Mesendoderm (in vitro differentiated cells): ENCODE measurements around the gene BLOC1S5.

Source experiments
- DNase-seq: peaks from one replicate; pipeline ENCODE4 v3.0.0; 2013
- H2AK5ac ChIP-seq: 2 replicates; pipeline ENCODE4 v1.6.1; 2013; ENCODE audit warnings: low read length, inconsistent platforms
- H2BK120ac ChIP-seq: 2 replicates; pipeline ENCODE4 v1.6.1; 2013; ENCODE audit warnings: low read depth, mild to moderate bottlenecking, low read length, moderate library complexity, mixed read lengths
- H2BK15ac ChIP-seq: replicated peaks from 2 replicates; pipeline ENCODE4 v1.6.1; 2013; ENCODE audit warnings: low read depth, mild to moderate bottlenecking, moderate library complexity
- H2BK5ac ChIP-seq: 2 replicates; pipeline ENCODE4 v1.6.1; 2013; ENCODE audit warnings: low read length, inconsistent platforms
- H3K18ac ChIP-seq: 2 replicates; pipeline ENCODE4 v1.6.1; 2013; ENCODE audit warnings: mild to moderate bottlenecking, low read length, mixed read lengths
- H3K23ac ChIP-seq: one replicate; pipeline ENCODE4 v1.6.1; 2013; ENCODE audit warnings: low read length
- H3K27ac ChIP-seq: 2 replicates; pipeline ENCODE4 v1.5.1; 2013; ENCODE audit warnings: low read depth, mild to moderate bottlenecking, inconsistent platforms, low read length, moderate library complexity
- H3K27me3 ChIP-seq: 2 replicates; pipeline ENCODE4 v1.6.1; 2013; ENCODE audit warnings: low read length, control low read depth, mild to moderate bottlenecking, inconsistent platforms; ENCODE audit not compliant: insufficient read depth, poor library complexity
- H3K36me3 ChIP-seq: 2 replicates; pipeline ENCODE4 v1.6.1; 2013; ENCODE audit warnings: low read length, inconsistent platforms; ENCODE audit not compliant: control insufficient read depth, insufficient read depth
- H3K4ac ChIP-seq: one replicate; pipeline ENCODE4 v1.6.1; 2013; ENCODE audit warnings: low read depth, mild to moderate bottlenecking, low read length, moderate library complexity
- H3K4me1 ChIP-seq: 2 replicates; pipeline ENCODE4 v1.6.1; 2013; ENCODE audit warnings: low read depth, low read length, inconsistent platforms; ENCODE audit not compliant: control insufficient read depth
- H3K4me2 ChIP-seq: 2 replicates; pipeline ENCODE4 v1.6.1; 2013; ENCODE audit warnings: low read length
- H3K4me3 ChIP-seq: 2 replicates; pipeline ENCODE4 v1.5.1; 2013; ENCODE audit warnings: mild to moderate bottlenecking, low read length
- H3K56ac ChIP-seq: one replicate; pipeline ENCODE4 v1.6.1; 2013; ENCODE audit warnings: low read length
- H3K79me1 ChIP-seq: 2 replicates; pipeline ENCODE4 v1.6.1; 2013; ENCODE audit warnings: low read length, inconsistent platforms
- H3K79me2 ChIP-seq: 2 replicates; pipeline ENCODE4 v1.6.1; 2013; ENCODE audit warnings: mild to moderate bottlenecking, low read length; ENCODE audit not compliant: control insufficient read depth, insufficient read depth
- H3K9ac ChIP-seq: 2 replicates; pipeline ENCODE4 v1.6.1; 2013; ENCODE audit warnings: low read length, inconsistent platforms
- H4K5ac ChIP-seq: one replicate; pipeline ENCODE4 v1.6.1; 2013; ENCODE audit warnings: low read length
- H4K8ac ChIP-seq: one replicate; pipeline ENCODE4 v1.6.1; 2013; ENCODE audit warnings: low read depth, mild to moderate bottlenecking, control low read depth, low read length, moderate library complexity
- WGBS: extraction: QIAGEN DNeasy Blood & Tissue Kit; methylation state at CpG from one replicate; pipeline ENCODE4 v1.1.7; 2013; ENCODE audit warnings: low lambda C conversion rate, missing lambda C conversion rate; ENCODE audit not compliant: insufficient coverage; ENCODE audit errors: extremely low coverage; 5-methylcytosine and 5-hydroxymethylcytosine counted together

BLOC1S5 gene

DNA sequence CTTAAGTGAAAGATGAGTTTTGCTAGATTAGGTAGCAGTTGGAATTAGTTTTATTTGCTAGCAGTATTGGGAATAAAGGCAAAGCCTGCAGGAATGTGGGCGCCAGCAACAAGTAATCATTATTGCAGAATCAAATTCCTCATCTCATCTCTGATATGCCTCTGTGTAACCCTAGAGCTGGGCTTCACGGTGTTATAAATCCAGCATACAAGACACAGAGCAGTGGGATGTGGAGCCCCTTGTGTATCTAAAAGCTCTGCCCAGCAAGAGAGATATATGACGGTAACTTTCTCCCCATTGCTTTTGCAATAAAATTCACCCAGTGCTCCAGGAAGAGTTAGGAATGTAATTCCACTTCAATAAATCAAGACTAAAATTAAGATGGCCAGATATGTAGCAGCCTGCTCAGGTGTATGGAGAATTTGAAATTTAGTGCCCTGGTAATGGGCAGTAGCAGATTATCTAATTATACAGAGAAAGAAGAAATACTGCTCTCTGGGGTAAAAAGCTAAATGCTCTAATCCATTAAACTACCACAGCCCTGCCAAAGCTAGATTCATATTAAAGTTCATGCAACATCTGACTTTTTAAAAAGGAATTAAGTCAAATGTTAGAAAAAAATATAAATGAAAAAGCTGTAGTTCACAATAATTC, 5.6 kb upstream of the BLOC1S5 start:
- Histone ChIP-seq H3K4ac (no peak overlapping the region), H3K4me3 (no peak overlapping the region), H2AK5ac (no peak overlapping the region), H3K27me3 (no peaks in the 10 kb centered on the region), H3K4me2 (no peak overlapping the region), H2BK15ac (no peak overlapping the region), H3K79me1 (no peaks in the 10 kb centered on the region), H3K9ac (no peak overlapping the region), H3K4me1 (no peaks in the 10 kb centered on the region), H3K18ac (no peak overlapping the region), H4K8ac (no peak overlapping the region), H3K56ac (no peak overlapping the region), H2BK120ac (no peak overlapping the region), H3K23ac (no peak overlapping the region), H4K5ac (no peak overlapping the region), H2BK5ac (no peak overlapping the region), H3K27ac (no peak overlapping the region), H3K36me3 (no peaks in the 10 kb centered on the region), H3K79me2 (no peaks in the 10 kb centered on the region)
- DNase-seq, result no peak
- no CpG with 5 or more reads among the region's 3 CpGs for WGBS

DNA sequence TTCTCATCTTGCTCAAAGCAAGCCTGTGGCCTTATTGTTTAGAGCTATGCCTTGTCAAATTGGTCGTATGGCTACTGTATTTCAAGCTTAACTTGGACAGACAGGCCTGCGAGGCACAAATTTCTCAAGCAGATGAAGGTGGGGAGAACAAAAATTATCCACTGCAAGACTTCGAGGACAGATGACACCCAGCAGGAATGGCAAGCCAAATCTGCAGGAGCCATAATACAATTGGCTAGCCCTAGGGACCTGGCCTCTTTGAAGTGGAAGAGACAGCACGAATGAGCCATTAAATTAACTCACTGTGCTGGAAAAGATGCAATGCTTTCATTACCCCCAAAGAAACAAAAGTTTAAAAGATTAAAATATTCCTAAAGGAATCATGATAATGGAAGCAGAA, 5.0 kb upstream of the BLOC1S5 start:
- H3K4me2 ChIP-seq, result no peak overlapping the region
- no peak for DNase-seq
- no CpG with 5 or more reads among the region's 4 CpGs for WGBS

DNA sequence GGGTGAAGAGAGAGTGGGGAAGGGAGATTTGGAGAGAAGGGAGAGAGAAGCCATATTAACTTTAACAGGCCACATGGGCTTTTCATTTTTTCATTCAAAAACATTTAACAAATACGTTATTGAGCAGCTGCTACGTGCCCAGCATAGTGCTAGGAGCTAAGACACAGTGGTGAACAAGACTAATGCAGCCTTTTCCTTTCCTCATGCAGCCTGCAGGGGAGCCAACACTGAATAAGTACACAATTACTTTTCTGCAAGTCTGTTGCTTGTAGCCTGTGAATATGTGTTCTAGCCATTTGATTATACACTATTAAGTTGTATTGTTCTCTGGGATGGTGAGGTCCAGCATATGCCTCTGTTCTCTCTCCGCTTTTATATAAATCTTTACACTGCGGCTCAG, 1.9 kb upstream of the BLOC1S5 start:
- Histone ChIP-seq H3K36me3 (no peaks in the 10 kb centered on the region), H3K23ac (no peak overlapping the region), H3K9ac (no peak overlapping the region), H3K27ac (no peak overlapping the region), H2BK120ac (no peak overlapping the region), H2AK5ac (no peak overlapping the region), H4K5ac (peak overlapping the region; percentile 21), H3K56ac (no peak overlapping the region), H3K27me3 (no peaks in the 10 kb centered on the region), H4K8ac (no peak overlapping the region), H3K4me2 (no peak overlapping the region), H3K4me1 (no peaks in the 10 kb centered on the region), H2BK5ac (no peak overlapping the region), H3K79me1 (no peaks in the 10 kb centered on the region), H3K4me3 (no peak overlapping the region), H3K79me2 (no peaks in the 10 kb centered on the region), H3K18ac (no peak overlapping the region), H2BK15ac (no peak overlapping the region), H3K4ac (no peak overlapping the region)
- peak; percentile 12 for DNase-seq
- WGBS, result no CpG with 5 or more reads among the region's 4 CpGs

More for the DNA sequence above, 5.0 kb upstream of the BLOC1S5 start:
- Histone ChIP-seq H3K79me1 (no peaks in the 10 kb centered on the region), H2AK5ac (no peak overlapping the region), H3K23ac (no peak overlapping the region), H3K27ac (no peak overlapping the region), H4K8ac (no peak overlapping the region), H3K56ac (no peak overlapping the region), H2BK15ac (no peak overlapping the region), H3K4ac (no peak overlapping the region), H3K9ac (no peak overlapping the region), H3K27me3 (no peaks in the 10 kb centered on the region), H3K4me1 (no peaks in the 10 kb centered on the region), H3K4me3 (no peak overlapping the region), H4K5ac (no peak overlapping the region), H2BK5ac (no peak overlapping the region), H3K18ac (no peak overlapping the region), H2BK120ac (no peak overlapping the region), H3K79me2 (no peaks in the 10 kb centered on the region), H3K36me3 (no peaks in the 10 kb centered on the region)

DNA sequence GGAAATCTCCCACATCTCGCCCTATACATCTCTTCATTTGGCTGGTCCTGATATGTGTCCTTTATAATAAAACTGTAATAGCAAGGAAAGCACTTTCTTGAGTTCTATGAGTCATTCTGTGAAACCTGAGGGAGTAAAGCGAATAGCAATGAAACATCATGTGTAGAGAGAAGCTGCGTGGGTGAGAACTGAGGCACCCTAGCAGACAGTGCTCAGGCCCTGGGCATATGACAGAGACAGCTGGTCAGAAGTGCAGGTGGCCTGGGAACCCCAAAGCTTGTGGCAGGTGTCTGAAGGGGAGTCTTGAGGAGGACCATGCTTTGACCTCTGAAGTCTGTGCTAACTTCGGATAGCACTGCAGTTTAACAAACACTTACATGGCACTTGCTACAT, 1.3 kb upstream of the BLOC1S5 start:
- Histone ChIP-seq H3K79me2 (no peaks in the 10 kb centered on the region), H3K4me2 (no peak overlapping the region), H2AK5ac (no peak overlapping the region), H2BK120ac (no peak overlapping the region), H3K4me3 (no peak overlapping the region), H4K5ac (peak overlapping the region; percentile 49), H3K4me1 (no peaks in the 10 kb centered on the region), H3K27ac (no peak overlapping the region), H2BK5ac (no peak overlapping the region), H3K27me3 (no peaks in the 10 kb centered on the region), H3K18ac (no peak overlapping the region), H3K36me3 (no peaks in the 10 kb centered on the region), H2BK15ac (no peak overlapping the region), H3K79me1 (no peaks in the 10 kb centered on the region), H3K23ac (no peak overlapping the region), H3K56ac (no peak overlapping the region), H3K4ac (no peak overlapping the region), H4K8ac (no peak overlapping the region), H3K9ac (no peak overlapping the region)
- DNase-seq, result no peak
- WGBS, result no CpG with 5 or more reads among the region's 4 CpGs

DNA sequence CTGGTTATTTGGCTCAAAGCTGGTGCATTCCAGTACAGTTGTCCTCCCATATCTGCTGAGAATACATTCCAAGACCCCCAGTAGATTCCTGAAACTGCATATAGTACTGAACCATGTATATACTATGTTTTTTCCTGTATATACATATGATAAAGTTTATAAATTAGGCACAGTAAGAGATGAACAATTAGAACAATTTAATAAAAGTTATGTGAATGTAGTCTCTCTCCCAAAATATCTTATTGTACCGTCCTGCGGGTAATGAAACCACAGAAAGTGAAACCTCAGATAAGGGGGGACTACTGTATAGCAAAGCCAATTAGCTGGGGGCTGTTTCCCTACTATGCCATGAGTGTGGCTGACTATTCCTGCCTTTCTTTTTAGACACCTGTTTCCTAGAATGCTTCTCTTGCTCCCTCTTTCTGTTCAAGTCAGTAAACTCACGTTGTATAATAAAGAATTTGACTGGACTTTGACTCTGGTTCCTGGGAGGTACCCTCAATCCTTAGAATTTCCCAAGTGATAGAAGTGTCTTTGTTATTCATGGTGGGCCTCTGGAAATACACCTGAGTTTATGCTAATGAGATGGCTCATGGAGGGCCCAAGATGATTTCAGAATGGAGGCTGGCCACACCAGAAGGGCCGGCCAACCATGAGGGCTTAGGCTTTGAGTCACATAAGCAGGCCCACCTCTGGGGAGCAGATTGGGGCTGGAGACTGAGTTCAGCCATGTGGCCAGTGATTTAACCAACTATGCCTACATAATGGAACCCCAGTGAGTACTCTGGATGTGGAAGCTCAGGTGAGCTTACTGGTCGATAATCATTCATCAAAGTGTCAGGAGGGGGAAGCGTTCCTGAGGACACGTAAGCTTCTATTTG, 689 bp upstream of the BLOC1S5 start:
- Histone ChIP-seq H3K9ac (no peak overlapping the region), H3K18ac (no peak overlapping the region), H3K23ac (no peak overlapping the region), H3K79me1 (no peaks in the 10 kb centered on the region), H3K56ac (no peak overlapping the region), H2BK5ac (no peak overlapping the region), H2BK120ac (no peak overlapping the region), H3K4ac (no peak overlapping the region), H3K4me1 (no peaks in the 10 kb centered on the region), H4K5ac (peak overlapping the region; percentile 96), H3K79me2 (no peaks in the 10 kb centered on the region), H3K4me3 (no peak overlapping the region), H3K27me3 (no peaks in the 10 kb centered on the region), H2BK15ac (no peak overlapping the region), H3K4me2 (no peak overlapping the region), H3K36me3 (no peaks in the 10 kb centered on the region), H4K8ac (peak overlapping the region; percentile 58), H3K27ac (no peak overlapping the region), H2AK5ac (no peak overlapping the region)
- peak; percentile 20 for DNase-seq
- WGBS, result no CpG with 5 or more reads among the region's 7 CpGs
